ENCODE measurements around the gene ZNF430. TPM values are rescaled to one million over a fixed set of nuclear protein-coding genes. Genes with fewer than 3 reads are reported as not detected.

The ZNF430 gene
- total and polyA plus RNA-seq, 10 of the 15 experiments (the other 5 are each of a cell fraction or from before 2014, with no cell fraction given) = 4.6 to 19.0 (median 12.1) TPM

GRCh38 chr19:20999731-21000352 is 20.6 kb upstream of the ZNF430 start:
- H2AFZ ChIP-seq (ENCODE audit: control insufficient read depth, low read depth, low read length) = peak overlapping the region; percentile 65
- BruUV-seq (replicated peaks) = TSS peak; percentile 93
- POLR2A ChIA-PET = interaction anchor here (0.5 to 1.2 kb wide), 3 partner anchors 21 to 1483 kb away, joined by 3 read pairs; partner anchors contain the start of gene ZNF430
- TF ChIP-seq FOS (IDR thresholded peaks at IDR 0.05; ENCODE audit: borderline replicate concordance, extremely low read depth, insufficient read length) (peak; percentile 42), ESRRA (IDR thresholded peaks at IDR 0.05; ENCODE audit: low read length) (no peak), CTCF (IDR thresholded peaks at IDR 0.05 in 2 of 3, conservative IDR thresholded peaks at IDR 0.05 in 1 of 3; ENCODE audit: control insufficient read depth in 2 of 3, extremely low read depth in 1 of 3, insufficient read depth in 1 of 3, low read depth in 3 of 3, low read length in 3 of 3) (no peak), NRF1 (conservative IDR thresholded peaks at IDR 0.05; ENCODE audit: low read depth, low read length) (no peak), IRF3 (IDR thresholded peaks at IDR 0.05) (peak; percentile 75), POLR2A (IDR thresholded peaks at IDR 0.05; ENCODE audit: low read depth, low read length) (peak; percentile 49; the same call in 1 of the 2 replicates), NFXL1 (IDR thresholded peaks at IDR 0.05; ENCODE audit: borderline replicate concordance) (no peak), SP1 (IDR thresholded peaks at IDR 0.05; ENCODE audit: low read depth, low read length) (peak; percentile 97), SIN3A (IDR thresholded peaks at IDR 0.05; ENCODE audit: low read depth, low read length) (peak; percentile 82; the same call in 1 of the 2 replicates), ATF2 (IDR thresholded peaks at IDR 0.05; ENCODE audit: low read length) (no peak), ZNF217 (IDR thresholded peaks at IDR 0.05) (no peak), CBX3 (IDR thresholded peaks at IDR 0.05; ENCODE audit: borderline replicate concordance, low read depth) (no peak), POLR2AphosphoS5 (IDR thresholded peaks at IDR 0.05; ENCODE audit: low read length) (0 out of 2 replicates have a peak, but pooled peaks have one; percentile 37), EED (IDR thresholded peaks at IDR 0.05; ENCODE audit: low read depth) (no peak), MLLT1 (IDR thresholded peaks at IDR 0.05) (no peak), ATF3 (IDR thresholded peaks at IDR 0.05; ENCODE audit: borderline replicate concordance, extremely low read depth, low read depth, low read length) (no peak), ZSCAN29 (IDR thresholded peaks at IDR 0.05) (no peak), SMC3 (IDR thresholded peaks at IDR 0.05; ENCODE audit: borderline replicate concordance, low read length) (no peak)

More at GRCh38 chr19:20999731-21000352, 20.6 kb upstream of the ZNF430 start:
- Histone ChIP-seq H3K27me3 (replicated peaks in 1 of 2; ENCODE audit: control insufficient read depth in 2 of 2, insufficient read depth in 2 of 2, low read length in 1 of 2) (no peaks in the 10 kb centered on the region), H3K4me2 (ENCODE audit: control insufficient read depth, insufficient read depth) (peak overlapping the region; percentile 26; the same call in 1 of the 2 replicates), H3K27ac (ENCODE audit: control insufficient read depth, insufficient read depth) (no peak overlapping the region), H4K20me1 (ENCODE audit: control insufficient read depth, insufficient read depth) (no peaks in the 10 kb centered on the region), H3K9ac (ENCODE audit: control insufficient read depth, insufficient read depth, low read length) (peak overlapping the region; percentile 28; the same call in 1 of the 2 replicates), H3K36me3 (ENCODE audit: control insufficient read depth in 2 of 2, insufficient read depth in 2 of 2, low read length in 1 of 2) (no peaks in the 10 kb centered on the region), H3K4me3 (peak overlapping the region; percentile 50), H3K9me3 (replicated peaks; ENCODE audit: control insufficient read depth, insufficient read depth, low read length) (no peaks in the 10 kb centered on the region; the same call in 2 of the 3 replicates), H3K79me2 (ENCODE audit: control insufficient read depth, insufficient read depth, low read length) (no peaks in the 10 kb centered on the region), H3K4me1 (ENCODE audit: control insufficient read depth, insufficient read depth, low read length) (no peaks in the 10 kb centered on the region)
- ChIA-PET RAD21 (ENCODE audit: unreplicated experiment) (interaction anchor here (1.0 to 1.3 kb wide), 3 partner anchors 21 to 142 kb away, joined by 4 to 6 read pairs (median 5); partner anchors contain the start of genes ZNF430, ZNF431 and ZNF85), SMC1A (ENCODE audit: uncharacterized antibody, unreplicated experiment) (interaction anchor here (0.6 to 1.6 kb wide), 4 partner anchors 10 to 754 kb away, joined by 3 to 6 read pairs (median 3); partner anchors contain the start of genes ZNF431 and ZNF85), CTCF (interaction anchor here (1.0 kb wide), 2 partner anchors 21 to 157 kb away, joined by 3 to 4 read pairs; partner anchors contain the start of gene ZNF430)
- 10% methylated on average over 28 of the region's 29 CpGs for WGBS (ENCODE audit: insufficient coverage, insufficient replicate concordance, low lambda C conversion rate, missing lambda C conversion rate)
- in situ Hi-C loops (cut with MboI) = no loop called here
- DNase-seq (ENCODE audit: low read depth, low spot score) (peak; percentile 62), FAIRE-seq (no peak), ATAC-seq (peak; percentile 100)
- intact Hi-C loops (cut with micrococcal nuclease; ENCODE audit: unreplicated experiment) = no loop called here
